ENCODE measurements around the gene HDAC4. TPM values are rescaled to one million over a fixed set of nuclear protein-coding genes. Genes with fewer than 3 reads are reported as not detected.
A peak's percentile ranks its signal among the peaks of the same experiment; 100 is the strongest.

The HDAC4 gene
- total RNA-seq, 1 experiment from 2014 or later, result 32.0 TPM

DNA sequence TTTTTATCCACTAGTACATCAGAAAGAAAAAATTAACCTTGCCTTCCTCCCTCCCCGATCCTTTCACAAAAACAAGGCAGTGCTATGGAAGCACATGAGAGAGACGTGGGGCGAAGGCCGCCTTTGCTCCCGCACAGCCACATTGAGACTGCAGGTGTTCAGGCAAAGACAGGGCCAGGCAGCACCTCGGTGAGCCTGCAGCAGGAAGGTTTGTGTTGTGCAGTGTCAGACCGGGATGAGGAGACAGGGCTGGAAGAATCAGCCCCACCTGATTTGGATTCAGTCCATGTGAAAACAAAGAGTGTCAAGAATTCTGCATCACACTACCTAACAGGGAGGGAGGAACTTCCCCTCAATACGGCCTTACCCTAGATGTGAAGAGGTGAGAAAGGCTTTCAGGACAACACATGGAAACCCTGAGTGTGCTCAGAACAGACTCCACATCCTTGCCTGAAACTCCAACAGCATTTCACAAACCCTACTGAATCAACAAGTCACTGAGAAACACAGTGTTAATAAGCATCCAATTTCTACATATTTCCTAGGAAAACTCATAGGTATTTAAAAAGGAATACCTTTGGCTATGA is 59.6 kb downstream of the HDAC4 start:
- Histone ChIP-seq H3K79me2 (ENCODE audit: insufficient read depth, low read length) (peaks cover 8% of the 10 kb centered on the region; the same call in 1 of the 2 replicates), H3K4ac (ENCODE audit: low read depth, low read length) (no peak overlapping the region), H2AK5ac (ENCODE audit: insufficient read length, low read length) (no peak overlapping the region), H2BK20ac (ENCODE audit: low read depth, low read length, poor library complexity, severe bottlenecking) (no peak overlapping the region), H3T11ph (ENCODE audit: low read length) (no peak overlapping the region), H4K20me1 (ENCODE audit: control insufficient read depth, insufficient read depth, insufficient read length) (no peaks in the 10 kb centered on the region), H4K91ac (ENCODE audit: insufficient read length, low read depth, low read length) (no peak overlapping the region), H3K23me2 (ENCODE audit: insufficient read length, low read depth, low read length, poor library complexity, severe bottlenecking) (no peaks in the 10 kb centered on the region), H3K4me1 (ENCODE audit: insufficient read depth, low read length) (no peaks in the 10 kb centered on the region; the same call in 1 of the 2 replicates), H3K14ac (ENCODE audit: insufficient read depth, low read length) (no peak overlapping the region), H4K5ac (ENCODE audit: insufficient read length, low read depth, low read length) (no peak overlapping the region), H3K27ac (ENCODE audit: insufficient read length, low read depth, low read length) (no peak overlapping the region), H2BK15ac (ENCODE audit: low read depth, low read length) (no peak overlapping the region), H2BK5ac (ENCODE audit: insufficient read length, low read length) (no peak overlapping the region), H4K8ac (replicated peaks; ENCODE audit: insufficient read length, low read depth, low read length) (no peak overlapping the region), H3K27me3 (ENCODE audit: insufficient read depth, low read length) (no peaks in the 10 kb centered on the region), H2BK12ac (ENCODE audit: insufficient read length, low read depth, low read length) (no peak overlapping the region), H3K9ac (ENCODE audit: extremely low read depth, insufficient read length, low read length) (no peak overlapping the region), H3K4me2 (ENCODE audit: insufficient read depth, insufficient read length, low read length) (no peak overlapping the region), H3K56ac (ENCODE audit: insufficient read length, low read depth, low read length) (no peak overlapping the region), H3K18ac (ENCODE audit: insufficient read length, low read depth, low read length) (no peak overlapping the region), H2AFZ (ENCODE audit: low read length) (no peak overlapping the region), H3K9me3 (ENCODE audit: control insufficient read depth, low read depth, low read length) (no peaks in the 10 kb centered on the region), H3K79me1 (ENCODE audit: insufficient read depth, low read depth, low read length, poor library complexity, severe bottlenecking) (no peaks in the 10 kb centered on the region), H3K23ac (ENCODE audit: insufficient read length, low read depth, low read length) (no peak overlapping the region), H2BK120ac (ENCODE audit: low read depth, low read length, poor library complexity, severe bottlenecking) (no peak overlapping the region)
- TF ChIP-seq CTCF (conservative IDR thresholded peaks at IDR 0.05), result no peak
- H3K9me3 Mint-ChIP-seq, result peaks cover 0 to 3% of the 10 kb centered on the region in 2 experiments; a peak in 4 of 5 replicates
- H3K27me3 Mint-ChIP-seq (ENCODE audit: low read depth), result no peaks in the 10 kb centered on the region
- WGBS (ENCODE audit: extremely low coverage, insufficient read length, low lambda C conversion rate), result no CpG with 5 or more reads among the region's 8 CpGs
- peaks cover 6 to 21% (median 13%) of the 10 kb centered on the region in 3 experiments for H3K36me3 Mint-ChIP-seq (ENCODE audit: insufficient read depth in 1 of 3, low read depth in 3 of 3)
- no peak for DNase-seq
- H3K4me1 Mint-ChIP-seq, result peaks cover 26 to 30% of the 10 kb centered on the region in 2 experiments
- no peak overlapping the region for H3K4me3 Mint-ChIP-seq
- peak overlapping the region in 2 of 3 experiments; percentile 9 to 11; a peak in 2 of 7 replicates for H3K27ac Mint-ChIP-seq
